DMS 273 treated with DMSO at 0.1 percent for 48 hours (cell line): ENCODE data around the gene OCA2.

ENCODE experiments used
- DNase-seq: peaks from one replicate; lab custom pipeline; 2025; lab: John Stamatoyannopoulos, UW

Gene OCA2

GRCh38 chr15:28118531-28118930 lies 19.4 kb upstream of the OCA2 start:
- DNase-seq: no peak

- no peak for DNase-seq
Measured at GRCh38 chr15:28118083-28118482, 19.0 kb upstream of the OCA2 start.

GRCh38 chr15:28117432-28117990 lies 18.4 kb upstream of the OCA2 start:
- DNase-seq: no peak

GRCh38 chr15:28116521-28117431 lies 17.7 kb upstream of the OCA2 start:
- DNase-seq: no peak

GRCh38 chr15:28115871-28116270 lies 16.8 kb upstream of the OCA2 start:
- DNase-seq: no peak

- DNase-seq: no peak
Measured at GRCh38 chr15:28114721-28115622, 15.9 kb upstream of the OCA2 start.

GRCh38 chr15:28114114-28114455 lies 15.0 kb upstream of the OCA2 start:
- DNase-seq: no peak

GRCh38 chr15:28113394-28114113 lies 14.4 kb upstream of the OCA2 start:
- no peak for DNase-seq

GRCh38 chr15:28112962-28113361 lies 13.8 kb upstream of the OCA2 start:
- no peak for DNase-seq

- no peak for DNase-seq
Measured at GRCh38 chr15:28112101-28112760, 13.1 kb upstream of the OCA2 start.

- no peak for DNase-seq
Measured at GRCh38 chr15:28111543-28111942, 12.4 kb upstream of the OCA2 start.

GRCh38 chr15:28110481-28110881 lies 11.4 kb upstream of the OCA2 start:
- DNase-seq: no peak

GRCh38 chr15:28109626-28110455 lies 10.7 kb upstream of the OCA2 start:
- no peak for DNase-seq

GRCh38 chr15:28107904-28108275 lies 8.8 kb upstream of the OCA2 start:
- DNase-seq: no peak

- no peak for DNase-seq
Measured at GRCh38 chr15:28107111-28107903, 8.2 kb upstream of the OCA2 start.

GRCh38 chr15:28106294-28107110 lies 7.4 kb upstream of the OCA2 start:
- DNase-seq: no peak

GRCh38 chr15:28105793-28106192 lies 6.7 kb upstream of the OCA2 start:
- DNase-seq: no peak

GRCh38 chr15:28105224-28105791 lies 6.2 kb upstream of the OCA2 start:
- DNase-seq: no peak

GRCh38 chr15:28104326-28104725 lies 5.2 kb upstream of the OCA2 start:
- DNase-seq: no peak
